Natural killer cell (primary cell): ENCODE data around the gene RAI1. TPM values are rescaled to one million over a fixed set of nuclear protein-coding genes. Genes with fewer than 3 reads are reported as not detected.
A peak's percentile ranks its signal among the peaks of the same experiment; 100 is the strongest.

Source experiments
- ATAC-seq, 3 donors: fragments of 150-1000 bp in 2 of 3; fragments of 200-7000 bp in 1 of 3; cut with Tn5 transposase; 1 replicate in 1 of 3; 2 replicates in 2 of 3; pipeline ENCODE4 v1.10.0; 2021; ENCODE audit warnings: mild to moderate bottlenecking in 2 of 3, moderate library complexity in 2 of 3
- DNase-seq, 2 donors: peaks; one replicate each; pipeline versions ENCODE4 v3.0.0 to v3.0.0-alpha.2; 2013 to 2021; ENCODE audit warnings: mixed read lengths in 1 of 2
- H3K27ac ChIP-seq: one replicate; pipeline ENCODE4 v1.5.1; 2013; ENCODE audit warnings: mild to moderate bottlenecking, low read length
- H3K27me3 ChIP-seq: one replicate; pipeline ENCODE4 v1.6.1; 2013; ENCODE audit warnings: low read length; ENCODE audit not compliant: control insufficient read depth, insufficient read depth
- H3K36me3 ChIP-seq: one replicate; pipeline ENCODE4 v1.6.1; 2013; ENCODE audit warnings: low read length; ENCODE audit not compliant: control insufficient read depth, insufficient read depth
- H3K4me1 ChIP-seq: one replicate; pipeline ENCODE4 v1.6.1; 2013; ENCODE audit warnings: low read length; ENCODE audit not compliant: control insufficient read depth, insufficient read depth
- H3K4me3 ChIP-seq: one replicate; pipeline ENCODE4 v1.5.1; 2013; ENCODE audit warnings: low read length
- H3K9me3 ChIP-seq: one replicate; pipeline ENCODE4 v1.6.1; 2013; ENCODE audit warnings: low read length; ENCODE audit not compliant: control insufficient read depth, insufficient read depth
- H3K27ac Mint-ChIP-seq, 2 donors: one replicate each; pipeline ENCODE4 v1.8.0; 2022; ENCODE audit warnings: mild to moderate bottlenecking in 2 of 2, mixed read lengths in 2 of 2, moderate library complexity in 1 of 2
- H3K27me3 Mint-ChIP-seq, 2 donors: one replicate each; pipeline ENCODE4 v1.8.0; 2022; ENCODE audit warnings: low read depth in 2 of 2, mixed read lengths in 2 of 2
- H3K36me3 Mint-ChIP-seq: one replicate; pipeline ENCODE4 v1.8.0; 2022; ENCODE audit warnings: mixed read lengths
- H3K4me1 Mint-ChIP-seq, 2 donors: one replicate each; pipeline ENCODE4 v1.8.0; 2022; ENCODE audit warnings: mixed read lengths in 2 of 2
- H3K4me3 Mint-ChIP-seq: one replicate; pipeline ENCODE4 v1.8.0; 2022; ENCODE audit warnings: mild to moderate bottlenecking, moderate library complexity, mixed read lengths
- H3K9me3 Mint-ChIP-seq, 2 donors: one replicate each; pipeline ENCODE4 v1.8.0; 2022; ENCODE audit warnings: mixed read lengths in 2 of 2
- WGBS: methylation state at CpG from one replicate; pipeline ENCODE4 v1.1.7; 2013; ENCODE audit warnings: missing lambda C conversion rate; ENCODE audit not compliant: insufficient coverage; 5-methylcytosine and 5-hydroxymethylcytosine counted together
- intact Hi-C: fragments of 100-400 bp; cut with micrococcal nuclease; formaldehyde crosslinking; loops from one replicate; pipeline ENCODE4 v1.14.2; 2022
- total RNA-seq, 4 donors: library from RNA; stranded (reverse); fragments of 120-200 nt in 1 of 4; gene quantifications; one replicate each; pipeline versions ENCODE4 v1.2.3 to v1.2.4, GENCODE V29; 2013 to 2022
- TF ChIP-seq, protein P1 (sequence below): fragments of 200-600 bp; IDR thresholded peaks from one replicate; pipeline ENCODE4 v1.8.0; 2022; ENCODE audit warnings: antibody characterized with exemption

RAI1 gene
- total RNA-seq, 3 donors from 2014 or later (not counting 1 experiment from before 2014, with no cell fraction given), result 39.8 to 55.0 (median 49.4) TPM

DNA sequence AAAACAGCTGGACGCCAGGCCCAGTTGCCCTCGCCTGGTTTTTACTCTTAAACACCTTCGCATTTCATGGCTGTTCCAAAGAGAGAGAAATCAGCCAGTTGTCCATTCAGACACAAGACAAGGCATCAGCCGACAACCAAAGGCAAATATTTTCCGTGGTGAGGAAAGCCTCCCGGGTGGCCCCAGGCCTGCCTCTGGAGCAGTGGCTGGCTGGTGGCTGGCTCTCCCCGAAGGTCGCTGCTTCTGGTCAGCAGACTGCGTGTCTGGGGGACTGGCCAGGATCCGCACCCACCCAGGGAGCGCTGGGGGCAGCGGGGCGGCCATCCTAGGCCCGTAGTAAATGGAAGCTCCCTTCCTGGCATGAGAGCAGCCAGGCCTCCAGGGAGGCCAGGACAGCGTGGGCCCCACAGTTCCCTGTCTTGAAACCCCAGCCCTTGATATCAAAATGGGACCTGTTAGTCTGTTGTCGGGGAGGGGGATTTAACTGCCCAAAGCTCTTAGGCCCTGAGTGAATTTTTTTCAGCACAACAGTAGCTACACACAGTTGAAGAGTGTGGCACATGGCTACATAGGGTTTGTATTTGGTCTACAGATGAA lies 97.9 kb downstream of the RAI1 start:
- TF ChIP-seq, protein P1, sequence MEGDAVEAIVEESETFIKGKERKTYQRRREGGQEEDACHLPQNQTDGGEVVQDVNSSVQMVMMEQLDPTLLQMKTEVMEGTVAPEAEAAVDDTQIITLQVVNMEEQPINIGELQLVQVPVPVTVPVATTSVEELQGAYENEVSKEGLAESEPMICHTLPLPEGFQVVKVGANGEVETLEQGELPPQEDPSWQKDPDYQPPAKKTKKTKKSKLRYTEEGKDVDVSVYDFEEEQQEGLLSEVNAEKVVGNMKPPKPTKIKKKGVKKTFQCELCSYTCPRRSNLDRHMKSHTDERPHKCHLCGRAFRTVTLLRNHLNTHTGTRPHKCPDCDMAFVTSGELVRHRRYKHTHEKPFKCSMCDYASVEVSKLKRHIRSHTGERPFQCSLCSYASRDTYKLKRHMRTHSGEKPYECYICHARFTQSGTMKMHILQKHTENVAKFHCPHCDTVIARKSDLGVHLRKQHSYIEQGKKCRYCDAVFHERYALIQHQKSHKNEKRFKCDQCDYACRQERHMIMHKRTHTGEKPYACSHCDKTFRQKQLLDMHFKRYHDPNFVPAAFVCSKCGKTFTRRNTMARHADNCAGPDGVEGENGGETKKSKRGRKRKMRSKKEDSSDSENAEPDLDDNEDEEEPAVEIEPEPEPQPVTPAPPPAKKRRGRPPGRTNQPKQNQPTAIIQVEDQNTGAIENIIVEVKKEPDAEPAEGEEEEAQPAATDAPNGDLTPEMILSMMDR, result no peak
- ATAC-seq (no peak), DNase-seq (no peak)
- Histone ChIP-seq H3K27me3 (no peaks in the 10 kb centered on the region), H3K4me1 (peaks cover 21% of the 10 kb centered on the region), H3K9me3 (no peaks in the 10 kb centered on the region), H3K36me3 (no peaks in the 10 kb centered on the region), H3K4me3 (no peak overlapping the region), H3K27ac (no peak overlapping the region)
- no peak overlapping the region for H3K4me3 Mint-ChIP-seq
- H3K27me3 Mint-ChIP-seq, result peaks cover 0 to 4% of the 10 kb centered on the region in 2 donors
- no peak overlapping the region for H3K27ac Mint-ChIP-seq
- H3K36me3 Mint-ChIP-seq, result no peaks in the 10 kb centered on the region
- H3K9me3 Mint-ChIP-seq, result no peaks in the 10 kb centered on the region
- WGBS, result 91% methylated on average over 16 of the region's 16 CpGs
- peaks cover 10 to 19% of the 10 kb centered on the region in 2 donors for H3K4me1 Mint-ChIP-seq
- intact Hi-C loops, result no loop called here

DNA sequence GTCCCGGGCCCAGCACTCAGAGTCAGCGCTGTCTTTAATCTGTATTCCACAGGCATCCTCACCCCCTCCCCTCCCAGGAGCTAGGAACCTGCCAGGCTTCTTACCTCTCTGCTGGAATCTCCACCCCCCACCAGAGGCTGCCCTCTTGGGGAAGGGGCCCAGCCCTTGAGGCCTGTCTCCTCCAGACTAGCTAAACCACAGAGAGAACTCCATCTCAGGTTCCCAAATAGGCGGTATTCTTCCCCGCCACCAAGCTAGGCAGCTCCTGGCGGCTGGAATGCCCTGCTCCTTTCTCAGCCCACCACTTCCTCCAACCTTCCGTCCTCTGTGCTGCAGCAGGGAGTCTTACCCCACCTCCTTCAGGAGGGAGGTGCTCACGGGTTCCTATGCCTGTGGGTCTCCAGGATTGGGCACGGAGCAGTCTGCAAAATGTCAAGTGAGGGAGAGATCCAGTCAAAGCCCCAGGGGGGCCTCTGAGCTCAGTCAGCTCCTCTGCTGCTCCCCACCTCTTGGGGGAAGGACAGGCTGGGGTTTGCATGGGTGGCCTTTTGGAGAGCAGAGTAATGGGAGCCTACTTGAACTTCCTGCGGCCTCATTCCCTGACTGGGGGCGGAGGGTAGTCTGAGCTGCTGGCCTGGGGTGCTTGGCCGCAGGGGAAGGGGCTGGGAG lies 99.8 kb downstream of the RAI1 start:
- Histone ChIP-seq H3K27ac (no peak overlapping the region), H3K4me3 (no peak overlapping the region), H3K9me3 (no peaks in the 10 kb centered on the region), H3K4me1 (peaks cover 33% of the 10 kb centered on the region), H3K27me3 (no peaks in the 10 kb centered on the region), H3K36me3 (no peaks in the 10 kb centered on the region)
- no peaks in the 10 kb centered on the region for H3K36me3 Mint-ChIP-seq
- H3K4me3 Mint-ChIP-seq, result peak overlapping the region; percentile 72
- H3K27ac Mint-ChIP-seq, result peak overlapping the region in 1 of 2 donors; percentile 44
- TF ChIP-seq, protein P1, result no peak
- 74% methylated on average over 11 of the region's 11 CpGs for WGBS
- H3K9me3 Mint-ChIP-seq, result no peaks in the 10 kb centered on the region
- intact Hi-C loops, result no loop called here
- peaks cover 28 to 37% of the 10 kb centered on the region in 2 donors for H3K4me1 Mint-ChIP-seq
- H3K27me3 Mint-ChIP-seq, result peaks cover 0 to 4% of the 10 kb centered on the region in 2 donors
- no peak for DNase-seq
- no peak for ATAC-seq

DNA sequence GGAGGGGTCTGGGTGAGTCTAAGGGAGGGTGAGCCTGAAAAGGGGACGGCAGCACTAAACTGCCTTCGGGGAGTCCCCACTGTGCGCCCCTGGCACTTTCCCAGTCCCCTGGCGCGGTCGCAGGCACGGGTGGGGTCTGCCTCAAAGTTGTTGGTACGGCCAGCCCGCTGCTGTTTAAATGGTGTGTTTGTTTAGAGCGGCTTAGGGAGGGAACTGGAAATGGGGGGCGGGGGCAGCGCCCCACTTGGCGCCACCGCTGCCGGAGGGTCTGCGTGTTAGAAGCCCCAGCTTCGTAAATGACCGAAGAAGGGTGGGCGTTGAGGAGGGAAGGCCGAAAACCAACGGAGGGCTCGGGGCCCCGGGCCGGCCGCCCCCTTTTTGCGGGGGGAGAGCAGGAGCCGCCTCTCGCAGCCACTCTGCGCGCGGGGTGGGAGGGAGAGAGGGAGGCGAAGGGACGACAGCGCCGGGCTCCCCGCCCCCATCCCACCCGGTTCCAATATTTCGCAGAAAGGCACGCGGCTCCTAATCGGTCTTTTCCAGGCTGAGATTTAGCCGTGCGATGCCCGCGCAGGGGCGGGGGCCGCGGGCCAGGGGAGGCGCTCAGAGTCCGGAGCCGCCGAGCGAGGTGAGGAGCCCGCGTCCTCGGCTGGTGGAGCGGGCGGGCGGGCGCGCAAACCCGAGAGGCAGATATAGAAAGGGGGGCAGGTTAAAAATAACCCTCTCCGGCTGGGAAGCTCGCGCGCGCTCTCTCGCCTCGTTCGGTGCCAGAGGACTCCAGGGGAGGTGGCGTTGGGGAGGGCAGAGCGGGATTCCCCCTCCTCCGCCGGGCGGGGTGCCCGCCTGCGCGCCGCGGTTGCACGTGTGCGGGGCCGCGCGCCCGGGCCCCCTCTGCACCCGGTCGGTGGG lies 100.6 kb downstream of the RAI1 start:
- peaks cover 32 to 37% of the 10 kb centered on the region in 2 donors for H3K4me1 Mint-ChIP-seq
- Histone ChIP-seq H3K27me3 (no peaks in the 10 kb centered on the region), H3K4me3 (no peak overlapping the region), H3K9me3 (no peaks in the 10 kb centered on the region), H3K27ac (no peak overlapping the region), H3K36me3 (no peaks in the 10 kb centered on the region), H3K4me1 (peaks cover 33% of the 10 kb centered on the region)
- no peaks in the 10 kb centered on the region for H3K9me3 Mint-ChIP-seq
- intact Hi-C loops, result loop anchor here (2.0 kb wide), 1 partner anchor 29 kb away; no protein-coding TSS in a partner anchor
- no peaks in the 10 kb centered on the region for H3K36me3 Mint-ChIP-seq
- ATAC-seq, result peak; percentile 51 to 63 (median 59)
- peak overlapping the region; percentile 72 for H3K4me3 Mint-ChIP-seq
- 5% methylated on average over 88 of the region's 88 CpGs for WGBS
- H3K27ac Mint-ChIP-seq, result peak overlapping the region in 1 of 2 donors; percentile 44
- DNase-seq, result peak; percentile 33 to 74
- TF ChIP-seq, protein P1, result no peak
- H3K27me3 Mint-ChIP-seq, result peaks cover 0 to 4% of the 10 kb centered on the region in 2 donors
